Natural killer cell (primary cell): ENCODE results near the gene NGFR. TPM values are rescaled to one million over a fixed set of nuclear protein-coding genes. Genes with fewer than 3 reads are reported as not detected.

Experiments
- ATAC-seq, 3 donors: fragments of 150-1000 bp in 2 of 3; fragments of 200-7000 bp in 1 of 3; cut with Tn5 transposase; 1 replicate in 1 of 3; 2 replicates in 2 of 3; pipeline ENCODE4 v1.10.0; 2021; ENCODE audit warnings: mild to moderate bottlenecking in 2 of 3, moderate library complexity in 2 of 3
- DNase-seq, 2 donors: peaks; one replicate each; pipeline versions ENCODE4 v3.0.0 to v3.0.0-alpha.2; 2013 to 2021; ENCODE audit warnings: mixed read lengths in 1 of 2
- H3K27ac ChIP-seq: one replicate; pipeline ENCODE4 v1.5.1; 2013; ENCODE audit warnings: mild to moderate bottlenecking, low read length
- H3K27me3 ChIP-seq: one replicate; pipeline ENCODE4 v1.6.1; 2013; ENCODE audit warnings: low read length; ENCODE audit not compliant: control insufficient read depth, insufficient read depth
- H3K36me3 ChIP-seq: one replicate; pipeline ENCODE4 v1.6.1; 2013; ENCODE audit warnings: low read length; ENCODE audit not compliant: control insufficient read depth, insufficient read depth
- H3K4me1 ChIP-seq: one replicate; pipeline ENCODE4 v1.6.1; 2013; ENCODE audit warnings: low read length; ENCODE audit not compliant: control insufficient read depth, insufficient read depth
- H3K4me3 ChIP-seq: one replicate; pipeline ENCODE4 v1.5.1; 2013; ENCODE audit warnings: low read length
- H3K9me3 ChIP-seq: one replicate; pipeline ENCODE4 v1.6.1; 2013; ENCODE audit warnings: low read length; ENCODE audit not compliant: control insufficient read depth, insufficient read depth
- H3K27ac Mint-ChIP-seq, 2 donors: one replicate each; pipeline ENCODE4 v1.8.0; 2022; ENCODE audit warnings: mild to moderate bottlenecking in 2 of 2, mixed read lengths in 2 of 2, moderate library complexity in 1 of 2
- H3K27me3 Mint-ChIP-seq, 2 donors: one replicate each; pipeline ENCODE4 v1.8.0; 2022; ENCODE audit warnings: low read depth in 2 of 2, mixed read lengths in 2 of 2
- H3K36me3 Mint-ChIP-seq: one replicate; pipeline ENCODE4 v1.8.0; 2022; ENCODE audit warnings: mixed read lengths
- H3K4me1 Mint-ChIP-seq, 2 donors: one replicate each; pipeline ENCODE4 v1.8.0; 2022; ENCODE audit warnings: mixed read lengths in 2 of 2
- H3K4me3 Mint-ChIP-seq: one replicate; pipeline ENCODE4 v1.8.0; 2022; ENCODE audit warnings: mild to moderate bottlenecking, moderate library complexity, mixed read lengths
- H3K9me3 Mint-ChIP-seq, 2 donors: one replicate each; pipeline ENCODE4 v1.8.0; 2022; ENCODE audit warnings: mixed read lengths in 2 of 2
- WGBS: methylation state at CpG from one replicate; pipeline ENCODE4 v1.1.7; 2013; ENCODE audit warnings: missing lambda C conversion rate; ENCODE audit not compliant: insufficient coverage; 5-methylcytosine and 5-hydroxymethylcytosine counted together
- intact Hi-C: fragments of 100-400 bp; cut with micrococcal nuclease; formaldehyde crosslinking; loops from one replicate; pipeline ENCODE4 v1.14.2; 2022
- total RNA-seq, 4 donors: library from RNA; stranded (reverse); fragments of 120-200 nt in 1 of 4; gene quantifications; one replicate each; pipeline versions ENCODE4 v1.2.3 to v1.2.4, GENCODE V29; 2013 to 2022
- TF ChIP-seq, protein P1 (sequence below): fragments of 200-600 bp; IDR thresholded peaks from one replicate; pipeline ENCODE4 v1.8.0; 2022; ENCODE audit warnings: antibody characterized with exemption

Gene NGFR
- total RNA-seq, 3 donors from 2014 or later (not counting 1 experiment from before 2014, with no cell fraction given), result 0.91 to 1.8 (median 1.2) TPM

DNA sequence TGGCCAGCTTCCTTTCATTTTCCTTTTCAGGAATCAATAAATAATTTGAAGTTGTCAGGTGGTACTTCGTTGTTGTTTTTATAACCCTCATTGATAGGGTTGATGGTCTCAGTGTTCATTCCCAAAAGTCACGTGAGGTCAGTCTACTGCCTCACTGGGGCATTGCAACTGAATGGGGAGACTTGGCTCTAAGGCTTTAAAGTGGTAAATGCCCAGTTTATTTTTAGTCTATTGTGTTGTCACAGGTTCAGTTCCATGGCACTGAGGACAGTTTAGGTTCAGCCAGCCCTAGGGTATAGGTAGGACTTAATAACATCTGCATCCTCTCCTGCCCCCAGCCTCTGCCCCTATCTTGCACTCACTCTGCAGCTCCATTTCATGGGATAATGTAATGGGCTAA, 33.5 kb upstream of the NGFR start:
- Mint-ChIP-seq H3K4me3 (no peak overlapping the region), H3K27ac (no peak overlapping the region), H3K36me3 (no peaks in the 10 kb centered on the region), H3K4me1 (peaks cover 0 to 4% of the 10 kb centered on the region in 2 donors), H3K9me3 (peaks cover 2 to 3% of the 10 kb centered on the region in 2 donors), H3K27me3 (peaks cover 34 to 45% of the 10 kb centered on the region in 2 donors)
- intact Hi-C loops, result no loop called here
- TF ChIP-seq, protein P1, sequence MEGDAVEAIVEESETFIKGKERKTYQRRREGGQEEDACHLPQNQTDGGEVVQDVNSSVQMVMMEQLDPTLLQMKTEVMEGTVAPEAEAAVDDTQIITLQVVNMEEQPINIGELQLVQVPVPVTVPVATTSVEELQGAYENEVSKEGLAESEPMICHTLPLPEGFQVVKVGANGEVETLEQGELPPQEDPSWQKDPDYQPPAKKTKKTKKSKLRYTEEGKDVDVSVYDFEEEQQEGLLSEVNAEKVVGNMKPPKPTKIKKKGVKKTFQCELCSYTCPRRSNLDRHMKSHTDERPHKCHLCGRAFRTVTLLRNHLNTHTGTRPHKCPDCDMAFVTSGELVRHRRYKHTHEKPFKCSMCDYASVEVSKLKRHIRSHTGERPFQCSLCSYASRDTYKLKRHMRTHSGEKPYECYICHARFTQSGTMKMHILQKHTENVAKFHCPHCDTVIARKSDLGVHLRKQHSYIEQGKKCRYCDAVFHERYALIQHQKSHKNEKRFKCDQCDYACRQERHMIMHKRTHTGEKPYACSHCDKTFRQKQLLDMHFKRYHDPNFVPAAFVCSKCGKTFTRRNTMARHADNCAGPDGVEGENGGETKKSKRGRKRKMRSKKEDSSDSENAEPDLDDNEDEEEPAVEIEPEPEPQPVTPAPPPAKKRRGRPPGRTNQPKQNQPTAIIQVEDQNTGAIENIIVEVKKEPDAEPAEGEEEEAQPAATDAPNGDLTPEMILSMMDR, result no peak
- Histone ChIP-seq H3K27ac (no peak overlapping the region), H3K27me3 (no peaks in the 10 kb centered on the region), H3K9me3 (no peaks in the 10 kb centered on the region), H3K4me3 (no peak overlapping the region), H3K4me1 (no peaks in the 10 kb centered on the region), H3K36me3 (no peaks in the 10 kb centered on the region)
- ATAC-seq, result no peak
- no peak for DNase-seq
- 42% methylated on average over 2 of the region's 2 CpGs for WGBS

DNA sequence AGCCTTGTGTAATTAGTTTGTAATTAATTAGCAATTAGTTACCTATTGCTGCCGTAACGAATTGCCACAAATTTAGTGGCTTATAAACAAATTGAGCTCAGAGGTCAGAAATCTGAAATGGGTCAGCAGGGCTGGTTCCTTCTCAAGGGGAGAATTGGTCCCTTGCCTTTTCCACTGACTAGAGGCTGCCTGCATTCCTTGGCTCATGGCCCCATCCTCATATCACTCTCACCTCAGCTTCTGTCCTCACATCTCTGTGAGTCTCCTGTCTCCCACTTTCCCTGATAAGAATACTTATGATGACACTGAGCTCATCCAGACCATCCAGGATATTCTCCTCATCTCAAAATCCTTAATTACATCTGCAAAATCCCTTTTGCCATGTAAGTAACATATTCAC, 31.0 kb upstream of the NGFR start:
- Mint-ChIP-seq H3K36me3 (no peaks in the 10 kb centered on the region), H3K4me3 (no peak overlapping the region), H3K27ac (no peak overlapping the region), H3K27me3 (peaks cover 39 to 51% of the 10 kb centered on the region in 2 donors), H3K9me3 (peaks cover 2 to 3% of the 10 kb centered on the region in 2 donors), H3K4me1 (no peaks in the 10 kb centered on the region)
- intact Hi-C loops, result no loop called here
- Histone ChIP-seq H3K36me3 (no peaks in the 10 kb centered on the region), H3K9me3 (no peaks in the 10 kb centered on the region), H3K27me3 (peaks cover 3% of the 10 kb centered on the region), H3K27ac (no peak overlapping the region), H3K4me1 (no peaks in the 10 kb centered on the region), H3K4me3 (no peak overlapping the region)
- DNase-seq (no peak), ATAC-seq (no peak)
- WGBS, result 92% methylated on average over 2 of the region's 2 CpGs
- TF ChIP-seq, protein P1, result no peak

DNA sequence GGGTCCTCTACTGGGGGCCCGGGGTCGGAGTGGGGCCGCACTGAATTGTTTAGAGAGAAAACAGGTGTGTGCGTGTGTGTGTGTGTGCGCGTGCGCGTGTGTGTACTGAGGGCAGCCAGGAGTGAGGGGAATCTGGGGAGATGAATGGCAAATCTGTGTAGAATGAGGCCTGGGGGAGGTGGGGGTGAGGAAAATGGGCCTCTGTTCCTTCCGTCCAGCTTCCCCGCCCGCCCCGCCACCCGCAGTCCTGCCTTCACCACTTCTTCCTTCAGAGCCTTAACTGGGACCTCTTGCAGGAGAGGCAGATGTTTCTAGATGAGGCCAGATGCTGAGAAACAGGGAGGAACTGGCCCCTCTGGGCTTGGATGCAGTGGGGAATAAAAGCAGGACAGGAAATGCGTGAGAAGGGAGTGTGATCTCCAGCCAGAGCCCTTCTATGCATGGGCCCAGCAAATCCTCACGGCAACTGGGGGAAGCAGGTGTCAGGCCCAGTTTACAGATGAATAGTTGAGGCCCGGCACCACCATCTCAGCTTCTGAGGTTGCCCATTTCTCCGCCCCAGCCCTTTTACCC, 29.7 kb upstream of the NGFR start:
- Mint-ChIP-seq H3K27me3 (peaks cover 46 to 55% of the 10 kb centered on the region in 2 donors), H3K4me1 (no peaks in the 10 kb centered on the region), H3K36me3 (no peaks in the 10 kb centered on the region), H3K4me3 (no peak overlapping the region), H3K9me3 (peaks cover 2 to 3% of the 10 kb centered on the region in 2 donors), H3K27ac (no peak overlapping the region)
- no peaks in the 10 kb centered on the region for H3K9me3 ChIP-seq
- H3K27me3 ChIP-seq, result peaks cover 14% of the 10 kb centered on the region
- no peak overlapping the region for H3K4me3 ChIP-seq
- 88% methylated on average over 17 of the region's 17 CpGs for WGBS
- intact Hi-C loops, result no loop called here
- ATAC-seq, result no peak
- no peaks in the 10 kb centered on the region for H3K36me3 ChIP-seq
- H3K27ac ChIP-seq, result no peak overlapping the region
- TF ChIP-seq, protein P1, result no peak
- DNase-seq, result no peak
- H3K4me1 ChIP-seq, result peaks cover 8% of the 10 kb centered on the region

DNA sequence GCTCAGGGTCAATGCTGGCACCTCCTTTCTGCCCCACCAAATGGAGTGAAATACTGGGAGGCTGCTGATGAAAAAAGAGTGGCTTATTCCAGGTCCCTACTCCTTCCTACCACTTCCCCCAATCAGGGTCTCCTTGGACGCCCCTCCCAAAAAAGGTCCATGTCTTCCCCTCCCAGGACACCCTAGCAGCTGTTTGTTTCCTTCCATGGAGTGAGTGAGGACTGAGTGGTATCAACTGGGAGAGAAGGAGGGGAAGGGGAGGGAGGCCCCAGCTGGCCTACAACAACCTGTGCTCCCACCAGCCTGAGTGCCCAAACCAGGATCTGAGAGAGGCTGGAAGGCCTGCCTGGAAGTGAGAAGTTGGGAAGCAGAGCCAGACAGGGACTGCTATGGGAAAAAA, 28.7 kb upstream of the NGFR start:
- Histone ChIP-seq H3K4me1 (peaks cover 11% of the 10 kb centered on the region), H3K27me3 (peaks cover 22% of the 10 kb centered on the region), H3K36me3 (no peaks in the 10 kb centered on the region), H3K4me3 (no peak overlapping the region), H3K9me3 (no peaks in the 10 kb centered on the region), H3K27ac (no peak overlapping the region)
- Mint-ChIP-seq H3K27ac (no peak overlapping the region), H3K4me1 (no peaks in the 10 kb centered on the region), H3K9me3 (peaks cover 2 to 3% of the 10 kb centered on the region in 2 donors), H3K27me3 (peaks cover 57% of the 10 kb centered on the region in 2 donors), H3K36me3 (no peaks in the 10 kb centered on the region), H3K4me3 (no peak overlapping the region)
- no CpG with 5 or more reads among the region's 1 CpG for WGBS
- intact Hi-C loops, result no loop called here
- TF ChIP-seq, protein P1, result no peak
- no peak for ATAC-seq
- DNase-seq, result no peak
